ENCODE measurements around the gene SERTAD4. TPM values are rescaled to one million over a fixed set of nuclear protein-coding genes. Genes with fewer than 3 reads are reported as not detected.
"Not testable (repeated sequence)": the region's sequence is repeated elsewhere in the genome, so short reads cannot be mapped to it uniquely, and the experiment has no call there.

The SERTAD4 gene
- 10 to 100 TPM in 4 of 10 donors, 1 to 10 TPM in 6; 4.8 to 16.6 (median 7.9) TPM for polyA plus RNA-seq (ENCODE audit: insufficient read length in 10 of 10)
- long read RNA-seq, donor 1, full-length matches to known transcripts, result 1 of 1 reads
- long read RNA-seq, donor 1, partial matches to known transcripts, result 0 of 1 reads
- long read RNA-seq, donor 1, other reads (novel, unspliced or antisense), result 0 of 1 reads
- long read RNA-seq, donor 2, full-length matches to known transcripts, result 2 of 2 reads
- long read RNA-seq, donor 2, partial matches to known transcripts, result 0 of 2 reads
- long read RNA-seq, donor 2, other reads (novel, unspliced or antisense), result 0 of 2 reads
- long read RNA-seq, donor 3, result 0 reads
- long read RNA-seq, donor 4, full-length matches to known transcripts, result 4 of 4 reads
- long read RNA-seq, donor 4, partial matches to known transcripts, result 0 of 4 reads
- long read RNA-seq, donor 4, other reads (novel, unspliced or antisense), result 0 of 4 reads
- long read RNA-seq, donor 5, full-length matches to known transcripts, result 2 of 2 reads
- long read RNA-seq, donor 5, partial matches to known transcripts, result 0 of 2 reads
- long read RNA-seq, donor 5, other reads (novel, unspliced or antisense), result 0 of 2 reads
- long read RNA-seq, donor 6, full-length matches to known transcripts, result 2 of 2 reads
- long read RNA-seq, donor 6, partial matches to known transcripts, result 0 of 2 reads
- long read RNA-seq, donor 6, other reads (novel, unspliced or antisense), result 0 of 2 reads
- long read RNA-seq, donor 7, full-length matches to known transcripts, result 2 of 2 reads
- long read RNA-seq, donor 7, partial matches to known transcripts, result 0 of 2 reads
- long read RNA-seq, donor 7, other reads (novel, unspliced or antisense), result 0 of 2 reads
- long read RNA-seq, donor 8, full-length matches to known transcripts, result 3 of 3 reads
- long read RNA-seq, donor 8, partial matches to known transcripts, result 0 of 3 reads
- long read RNA-seq, donor 8, other reads (novel, unspliced or antisense), result 0 of 3 reads
- long read RNA-seq, donor 9, result 0 reads

DNA sequence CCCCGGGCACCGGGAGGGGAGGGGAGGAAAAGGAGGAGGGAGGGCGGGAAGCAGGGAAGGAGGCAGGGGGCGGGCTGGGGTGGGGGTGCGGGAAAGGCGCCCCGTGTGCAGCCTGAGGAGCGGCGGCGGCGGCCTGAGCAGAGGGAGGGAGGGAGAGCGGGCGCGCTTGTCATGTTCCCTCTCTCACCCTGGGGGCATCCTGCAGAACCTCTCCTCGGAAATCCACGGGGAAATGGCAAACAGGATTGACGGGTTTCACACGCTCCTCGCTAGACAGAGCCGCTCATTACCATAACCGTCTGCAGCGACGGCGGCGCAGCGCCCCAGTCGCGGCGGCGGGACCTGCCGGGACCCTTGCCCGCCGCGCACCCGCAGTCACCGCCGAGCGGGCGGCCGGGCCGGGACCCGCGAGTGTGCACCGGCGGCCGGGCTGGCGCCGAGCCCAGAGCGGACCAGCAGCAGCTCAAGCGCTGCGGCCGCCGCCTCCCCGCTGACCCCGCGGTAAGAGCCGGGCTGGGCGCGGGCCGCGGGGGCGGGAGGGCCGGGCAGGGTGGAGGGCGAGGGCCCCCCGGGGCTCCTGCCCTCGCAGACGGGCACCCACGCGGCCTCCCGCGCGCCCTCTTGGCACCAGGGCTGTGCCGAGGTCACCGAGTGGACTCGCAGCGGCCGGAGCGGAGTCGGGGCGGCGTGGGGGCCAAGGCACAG is at the start of gene SERTAD4:
Gene SERTAD4 (plus strand): TSS at position 286 of the 705 bp plus-strand sequence. CDS start 5,165 bp downstream, outside the sequence.
- DNase-seq, result peak in 1 of 3 donors; percentile 75

DNA sequence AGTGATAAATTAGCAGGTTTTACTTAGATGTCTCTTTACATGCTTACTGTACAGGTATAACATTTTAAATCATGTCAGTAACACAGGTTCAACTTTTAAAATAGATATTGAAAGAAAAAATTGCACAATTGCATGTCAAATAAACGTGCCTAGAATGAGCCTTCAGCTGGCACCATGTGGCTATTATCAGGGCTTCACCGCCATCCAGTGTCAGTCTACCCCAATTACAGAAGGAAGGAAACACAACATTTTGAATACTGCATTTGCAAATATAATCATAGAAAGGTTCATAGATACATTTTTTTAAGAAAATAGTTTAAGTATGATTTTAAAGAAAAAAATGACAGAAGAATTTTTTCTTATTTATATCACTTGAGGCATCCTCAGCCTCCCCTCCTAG is 47.5 kb upstream of the SERTAD4 start:
- DNase-seq, result no peak

DNA sequence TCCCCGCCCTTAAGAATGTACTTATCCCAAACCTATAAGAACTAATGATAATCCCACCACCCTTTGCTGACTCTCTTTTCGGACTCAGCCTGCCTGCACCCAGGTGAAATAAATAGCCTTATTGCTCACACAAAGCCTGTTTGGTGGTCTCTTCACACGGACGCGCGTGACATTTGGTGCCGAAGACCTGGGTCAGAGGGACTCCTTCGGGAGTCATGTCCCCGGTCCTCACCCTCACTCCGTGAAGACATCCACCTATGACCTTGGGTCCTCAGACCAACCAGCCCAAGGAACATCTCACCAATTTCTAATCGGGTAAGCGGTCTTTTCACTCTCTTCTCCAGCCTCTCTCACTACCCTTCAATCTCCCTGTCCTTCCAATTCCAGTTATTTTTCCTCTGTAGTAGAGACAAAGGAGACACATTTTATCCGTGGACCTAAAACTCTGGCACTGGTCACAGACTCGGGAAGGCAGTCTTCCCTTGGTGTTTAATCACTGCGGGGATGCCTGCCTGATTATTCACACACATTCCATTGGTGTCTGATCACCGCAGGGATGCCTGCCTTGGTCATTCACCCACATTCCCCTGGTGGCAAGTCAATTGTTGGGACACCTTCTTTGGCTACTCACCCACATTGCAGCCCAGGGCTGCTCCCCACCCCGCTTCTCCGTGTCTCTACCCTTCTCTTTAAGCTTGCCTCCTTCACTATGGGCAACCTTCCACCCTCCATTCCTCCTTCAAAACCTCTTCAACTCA is 44.6 kb upstream of the SERTAD4 start:
- DNase-seq, result peak in 1 of 3 donors; percentile 17

DNA sequence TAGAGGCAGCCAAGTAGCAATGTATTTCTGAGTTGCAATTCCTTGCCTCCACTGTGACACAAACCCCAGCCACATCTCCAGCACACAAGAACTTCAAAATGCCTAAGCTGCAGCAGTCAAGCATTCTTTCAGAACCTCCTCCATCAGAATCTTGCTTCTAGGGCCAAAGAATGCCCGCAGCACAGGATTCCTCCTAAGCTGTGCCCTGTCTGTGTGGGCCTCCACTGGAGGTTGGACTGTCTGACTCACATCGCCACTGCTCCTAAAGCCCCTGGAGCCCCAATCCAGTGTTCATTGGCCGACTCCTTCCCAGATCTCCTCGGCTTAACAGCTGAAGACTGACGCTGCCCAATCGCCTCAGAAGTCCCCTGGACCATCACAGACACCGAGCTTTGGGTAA is 43.2 kb upstream of the SERTAD4 start:
- no peak for DNase-seq

DNA sequence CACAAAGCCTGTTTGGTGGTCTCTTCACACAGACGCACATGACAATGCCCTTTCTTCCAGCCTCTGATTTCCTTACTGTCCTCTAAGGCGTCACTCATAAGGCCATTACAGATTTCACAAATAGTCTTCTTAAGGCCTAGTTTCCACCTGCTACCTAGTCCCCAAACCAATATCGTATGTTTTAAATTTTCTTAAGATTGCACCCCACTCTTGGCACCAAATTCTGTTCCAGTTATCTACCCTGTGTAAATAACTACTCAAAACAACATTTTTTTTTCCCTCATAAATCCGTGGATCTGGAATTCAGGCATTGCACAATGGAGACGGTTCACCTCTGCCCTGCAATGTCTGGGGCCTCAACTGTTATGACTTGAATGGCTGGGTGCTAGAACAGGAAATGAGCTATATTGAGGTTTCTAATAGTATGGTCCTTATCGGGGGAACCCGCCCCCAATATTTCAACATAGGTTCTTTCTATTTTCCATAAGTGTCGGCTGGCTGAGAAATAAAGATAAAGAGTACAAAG is 36.9 kb upstream of the SERTAD4 start:
- no peak for DNase-seq

DNA sequence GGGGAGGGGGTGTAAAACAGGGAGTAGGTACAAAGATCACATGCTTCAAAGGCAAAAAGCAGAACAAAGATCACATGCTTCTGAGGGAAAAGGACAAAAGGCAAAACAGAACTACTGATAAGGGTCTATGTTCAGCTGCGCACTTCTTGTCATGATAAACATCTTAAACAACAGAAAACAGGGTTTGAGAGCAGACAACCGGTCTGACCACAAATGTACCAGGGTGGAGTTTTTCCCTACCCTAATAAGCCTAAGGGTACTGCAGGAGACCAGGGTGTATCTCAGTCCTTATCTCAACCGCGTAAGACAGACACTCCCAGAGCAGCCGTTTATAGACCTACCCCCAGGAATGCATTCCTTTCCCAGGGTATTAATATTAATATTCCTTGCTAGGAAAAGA is 36.3 kb upstream of the SERTAD4 start:
- not testable (repeated sequence) for DNase-seq

DNA sequence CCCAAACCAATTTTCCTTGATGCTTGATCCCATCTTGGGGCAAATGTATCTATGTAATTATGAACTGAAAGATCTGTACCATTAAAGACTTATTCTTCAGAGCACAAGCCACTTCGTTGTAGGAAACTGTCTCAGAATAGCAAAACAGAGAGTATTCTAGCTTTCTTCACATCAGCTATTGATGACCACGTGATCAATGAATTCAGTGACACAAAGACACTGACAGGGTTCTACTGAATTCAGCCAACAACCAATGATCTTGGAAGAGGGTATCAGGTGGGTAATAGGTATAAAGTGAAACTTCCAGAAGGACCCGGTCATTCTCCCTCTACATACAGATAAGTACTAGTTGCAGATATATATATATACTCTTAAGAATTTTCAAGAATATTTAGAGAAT is 33.8 kb upstream of the SERTAD4 start:
- no peak for DNase-seq

DNA sequence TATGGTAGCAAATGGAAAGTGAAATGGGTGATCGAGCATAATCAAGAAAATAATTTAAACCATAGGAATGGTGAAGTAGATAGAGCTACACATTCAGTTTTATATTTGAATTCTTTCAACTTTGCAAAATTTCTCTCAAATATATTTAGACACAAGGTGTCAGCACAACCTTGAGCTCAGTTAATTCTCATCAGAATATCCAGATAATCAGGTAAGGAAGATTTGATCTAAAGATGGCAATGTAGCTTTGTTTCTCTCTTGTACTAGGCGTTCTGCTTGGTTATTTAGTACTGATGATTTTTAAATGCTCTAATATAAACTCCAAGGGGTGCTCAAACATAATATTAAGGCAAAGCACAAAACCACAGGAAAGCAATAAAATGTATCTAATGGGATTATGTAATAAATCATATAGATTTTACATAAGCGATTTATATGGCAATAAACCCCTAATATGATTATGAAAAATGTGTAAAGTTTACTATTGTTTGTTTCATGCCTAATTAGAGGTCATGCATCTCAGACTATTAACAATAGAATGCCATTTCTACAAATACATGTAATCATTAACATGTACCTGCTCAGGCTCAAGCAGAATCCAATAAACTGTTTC is 32.4 kb upstream of the SERTAD4 start:
- DNase-seq, result peak in 1 of 3 donors; percentile 18

DNA sequence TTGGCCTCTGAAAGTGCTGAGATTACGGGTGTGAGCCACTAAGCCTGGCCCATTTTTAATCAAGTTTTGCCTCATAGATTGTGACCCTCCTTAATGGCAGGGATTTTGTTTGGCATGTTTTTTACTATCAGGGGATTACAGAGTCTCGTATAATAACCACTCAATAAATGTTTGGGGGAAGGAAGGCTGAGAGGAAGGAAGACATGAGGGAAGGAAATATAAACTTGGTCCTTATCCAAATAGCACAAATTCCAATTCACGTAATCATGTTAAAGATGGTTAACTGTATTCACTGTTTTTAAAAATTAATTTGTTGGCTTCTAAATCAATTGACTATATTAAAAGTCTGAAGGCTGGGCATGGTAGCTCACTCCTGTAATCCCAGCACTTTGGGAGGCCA is 30.9 kb upstream of the SERTAD4 start:
- DNase-seq, result no peak

DNA sequence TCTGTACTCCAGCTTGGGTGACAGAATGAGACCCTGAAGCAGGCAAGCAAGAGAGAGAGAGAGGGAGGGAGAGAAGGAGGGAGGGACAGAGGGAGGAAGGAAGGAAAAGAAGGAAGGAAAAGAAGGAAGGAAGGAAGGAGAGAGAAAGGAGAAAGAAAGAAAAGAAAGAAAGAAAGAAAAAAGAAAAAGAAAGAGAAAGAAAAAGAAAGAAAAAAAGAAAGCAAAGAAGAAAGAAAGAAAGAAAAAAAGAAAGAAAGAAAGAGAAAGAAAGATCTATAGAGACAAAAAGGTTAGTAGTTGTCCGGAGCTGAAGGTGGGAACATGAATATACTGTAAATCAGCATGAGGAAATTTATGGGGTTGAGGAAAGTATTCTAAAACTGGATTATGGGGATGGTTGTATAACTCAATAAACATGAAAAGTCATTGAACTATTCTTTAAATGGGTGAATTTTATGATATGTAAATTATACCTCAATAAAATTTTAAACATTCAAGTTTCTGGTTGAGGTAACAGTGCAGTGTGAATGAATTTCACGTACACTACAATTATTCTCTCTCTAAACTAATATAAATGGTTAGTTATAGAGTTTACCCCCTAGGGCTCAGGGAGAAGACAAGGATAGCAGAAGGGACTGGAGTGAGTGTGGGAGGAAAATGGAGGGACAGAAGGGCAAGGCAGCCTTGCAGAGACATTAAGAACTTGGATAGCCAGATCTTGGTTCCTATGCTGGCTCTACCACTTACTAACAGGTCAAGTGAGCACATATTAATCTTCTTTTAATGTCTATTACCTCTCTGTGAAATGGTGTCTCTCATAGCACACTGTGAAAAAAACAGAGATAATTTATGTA is 24.8 kb upstream of the SERTAD4 start:
- no peak for DNase-seq

DNA sequence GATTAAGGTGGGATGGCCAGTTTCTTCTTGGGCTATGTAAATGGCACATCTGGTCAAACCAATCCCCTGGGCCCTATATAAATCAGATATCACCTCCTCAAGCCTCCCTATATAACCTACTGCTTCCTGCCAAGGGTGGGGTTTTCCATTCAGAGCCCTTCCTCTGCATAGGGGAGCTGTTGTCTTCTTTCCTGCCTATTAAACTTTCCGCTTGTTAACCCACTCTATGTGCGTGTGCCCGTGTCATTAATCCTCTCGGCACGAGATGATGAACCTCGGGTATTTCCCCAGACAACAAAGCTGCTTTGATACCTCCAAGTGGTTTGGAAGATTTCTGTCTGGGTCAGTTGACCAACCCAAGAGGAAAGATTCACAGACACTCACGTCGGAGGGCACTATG is 19.3 kb upstream of the SERTAD4 start:
- no peak for DNase-seq

DNA sequence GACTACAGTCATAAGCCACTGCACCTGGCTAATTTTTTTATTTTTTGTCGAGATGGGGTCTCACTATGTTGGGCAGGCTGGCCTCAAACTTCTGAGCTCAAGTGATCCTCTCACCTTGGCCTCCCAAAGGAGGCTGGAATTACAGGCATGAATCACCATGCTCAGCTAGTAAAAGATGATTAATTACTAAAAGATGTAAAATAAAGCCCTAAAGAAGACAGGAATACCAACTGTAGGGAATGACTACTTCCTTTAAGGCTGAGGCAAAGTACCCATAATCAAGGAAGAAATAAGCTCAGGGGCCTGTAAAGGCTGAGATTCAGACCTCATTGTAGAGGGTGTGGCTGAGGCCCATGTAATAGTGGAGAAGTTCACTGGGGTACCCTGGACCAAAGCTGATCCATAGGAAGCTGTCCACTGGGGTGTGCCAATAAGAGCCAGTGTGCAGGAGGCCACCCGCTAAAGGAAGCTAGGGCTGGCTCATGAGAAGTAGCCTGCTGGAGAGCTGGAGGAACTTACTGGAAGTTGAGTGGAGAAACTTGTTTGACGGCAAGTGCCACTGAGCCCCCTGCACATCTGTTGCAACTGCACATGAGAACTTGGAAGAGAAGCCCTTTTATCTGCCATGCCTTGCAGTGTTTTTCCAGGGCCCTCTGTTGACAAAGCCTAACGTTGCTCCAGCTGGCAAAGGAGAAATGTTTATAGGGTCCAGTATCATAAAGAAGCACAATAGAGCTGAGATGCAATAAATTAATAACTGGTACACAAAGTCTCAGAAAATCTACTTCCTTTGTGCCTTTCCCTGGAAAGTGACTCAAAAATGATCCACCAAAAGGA is 17.8 kb upstream of the SERTAD4 start:
- no peak for DNase-seq

DNA sequence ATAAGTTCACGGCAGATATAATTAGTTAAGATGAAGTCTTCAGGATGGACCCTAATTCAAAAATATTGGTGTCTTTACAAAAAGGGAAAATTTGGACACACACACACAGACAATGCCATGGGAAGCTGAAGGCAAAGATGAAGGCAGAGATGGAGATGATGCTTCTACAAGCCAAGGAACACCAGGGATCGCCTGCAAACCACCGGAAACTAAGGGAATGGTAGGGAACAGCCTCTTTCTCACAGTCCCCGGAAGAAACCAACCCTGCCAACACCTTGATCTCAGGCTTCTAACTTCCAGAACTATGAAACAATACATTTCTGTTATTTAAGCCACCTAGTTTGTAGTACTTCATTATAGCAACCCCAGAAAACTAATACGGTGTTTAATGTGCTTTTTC is 15.1 kb upstream of the SERTAD4 start:
- DNase-seq, result no peak

DNA sequence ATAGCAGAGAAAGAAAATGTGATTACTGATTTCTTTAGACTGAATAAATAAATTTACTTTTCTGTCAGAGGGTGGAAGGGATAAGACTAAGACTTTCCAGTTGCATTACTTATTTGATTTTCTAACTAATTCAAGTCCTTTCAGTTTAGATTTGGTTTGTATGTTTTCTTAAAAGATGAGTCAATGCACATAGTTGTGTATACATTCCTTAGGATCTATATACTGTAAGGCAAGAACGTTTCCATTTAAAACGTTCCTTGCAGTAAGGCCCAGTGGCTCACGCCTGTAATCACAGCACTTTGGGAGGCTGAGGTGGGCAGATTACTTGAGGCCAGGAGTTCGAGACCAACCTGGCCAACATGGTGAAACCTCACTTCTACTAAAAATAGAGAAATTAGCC is 14.5 kb upstream of the SERTAD4 start:
- no peak for DNase-seq

DNA sequence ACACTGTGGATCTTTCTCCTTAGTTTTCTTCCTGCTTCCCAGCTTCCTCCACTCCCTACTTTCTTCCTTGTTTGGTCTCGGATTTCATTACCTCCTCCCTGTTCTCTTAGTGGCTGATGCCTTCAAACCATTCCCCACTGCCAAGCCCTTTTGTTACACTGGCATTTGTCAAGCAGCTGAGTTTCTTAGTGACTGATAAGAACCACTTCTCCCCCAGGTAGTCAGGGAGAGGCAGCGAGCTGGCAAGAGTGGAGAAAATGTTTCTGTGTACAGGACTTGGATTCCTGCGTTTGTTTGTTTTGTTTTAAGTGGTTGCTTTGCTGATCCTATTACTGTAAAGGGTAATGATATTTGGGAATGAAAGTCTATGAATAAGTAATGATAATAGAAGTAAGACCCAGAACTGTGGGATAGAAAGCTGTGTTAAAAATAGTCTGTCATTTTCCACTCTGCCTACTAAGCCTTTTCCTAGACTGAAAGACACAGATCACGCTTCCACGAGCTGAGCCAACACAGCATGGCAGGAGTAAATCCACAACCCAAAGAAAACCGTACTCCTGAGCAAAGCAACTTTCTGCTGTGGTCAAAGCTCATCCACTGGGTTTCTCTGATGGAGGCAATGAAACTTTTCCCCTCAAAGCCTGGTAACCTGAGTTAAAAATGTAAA is 10.1 kb upstream of the SERTAD4 start:
- DNase-seq, result peak in 1 of 3 donors; percentile 36

DNA sequence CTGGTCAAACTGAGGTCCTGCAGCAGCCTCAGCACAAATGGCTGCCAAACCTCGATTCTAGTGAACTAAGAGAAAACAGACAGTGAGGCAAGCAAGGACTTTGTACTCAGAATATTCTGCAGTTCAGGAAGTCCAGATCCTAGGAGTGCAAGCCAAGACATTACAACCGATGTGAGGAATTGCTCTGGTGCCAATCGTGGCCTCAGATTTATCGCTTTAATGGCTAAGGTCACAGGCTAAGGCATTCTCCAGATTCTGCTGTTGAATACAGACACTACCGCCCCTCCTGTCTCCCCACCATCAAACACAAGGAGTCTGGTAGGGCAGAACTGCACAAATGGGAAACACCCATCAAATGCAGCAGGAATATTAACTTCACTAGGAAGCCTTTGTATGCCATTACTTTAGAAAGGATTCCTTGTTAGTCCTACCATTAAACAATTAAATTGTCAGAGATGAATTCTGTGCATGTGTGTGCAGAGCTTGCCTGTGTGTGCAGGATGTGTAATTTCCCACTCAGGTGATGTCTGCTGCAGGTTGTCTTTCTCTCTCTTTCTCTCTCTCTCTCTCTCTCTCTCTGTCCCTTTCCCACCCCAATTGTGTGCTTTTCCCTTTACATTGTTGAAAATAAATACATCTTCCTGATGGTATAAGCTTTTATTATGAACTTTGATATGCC is 9.2 kb upstream of the SERTAD4 start:
- peak in 1 of 3 donors; percentile 42 for DNase-seq

DNA sequence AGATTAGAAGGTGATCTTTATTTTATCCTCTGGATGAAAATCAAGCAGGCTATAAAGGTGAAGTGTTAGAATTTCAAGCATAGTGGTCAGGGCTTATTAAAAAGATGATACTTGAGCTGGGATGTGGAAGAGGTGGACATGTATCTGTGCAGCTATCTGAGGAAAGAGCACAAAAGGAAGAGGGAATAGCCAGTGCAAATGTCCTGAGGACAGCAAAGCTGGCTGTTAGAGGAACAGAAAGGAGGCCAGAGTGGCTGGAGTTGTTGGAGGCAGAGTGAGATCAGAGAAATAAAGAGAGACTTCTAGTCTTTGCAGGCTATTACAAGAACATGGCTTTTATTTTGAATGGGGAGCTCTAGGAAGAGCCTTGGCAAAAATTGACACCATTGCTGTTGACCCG is 4.4 kb upstream of the SERTAD4 start:
- DNase-seq, result no peak

Measured in muscle of back (tissue), 13 donors.